Mammary epithelial cell (primary cell): ENCODE data around the gene RICTOR.

Source experiments
- EZH2 ChIP-seq: IDR thresholded peaks from 2 replicates; pipeline ENCODE4 v1.6.1; 2012; ENCODE audit warnings: low read length, inconsistent platforms, borderline replicate concordance
- TF ChIP-seq, protein P1 (sequence below), 2 donors: IDR thresholded peaks in 1 of 2; conservative IDR thresholded peaks in 1 of 2; 2 replicates each; pipeline ENCODE4 v1.5.1; 2011 to 2012; ENCODE audit warnings: inconsistent platforms in 2 of 2, low read length in 2 of 2, mild to moderate bottlenecking in 2 of 2, control low read depth in 1 of 2, low read depth in 1 of 2; ENCODE audit not compliant: insufficient read depth in 1 of 2; ENCODE audit errors: extremely low read depth in 1 of 2

DNA sequence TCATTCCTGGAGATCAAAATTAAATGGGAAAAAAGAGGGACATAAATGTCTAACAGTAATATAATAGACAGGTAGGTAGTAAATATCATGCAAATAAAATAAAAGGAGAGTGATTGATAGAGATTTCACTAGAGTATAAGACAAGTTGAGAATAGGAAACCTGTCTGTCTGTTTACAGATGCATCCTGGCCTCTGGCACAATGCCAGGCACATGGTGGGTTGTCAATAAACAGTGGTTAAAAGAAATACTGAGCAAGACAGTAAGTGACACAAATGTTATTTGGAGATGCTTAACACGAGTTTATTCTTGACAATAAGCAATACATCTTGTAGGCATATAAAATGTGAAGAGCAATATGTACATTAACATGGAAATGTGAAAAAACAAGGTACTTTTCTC is 33.3 kb downstream of the RICTOR start:
- TF ChIP-seq, protein P1, sequence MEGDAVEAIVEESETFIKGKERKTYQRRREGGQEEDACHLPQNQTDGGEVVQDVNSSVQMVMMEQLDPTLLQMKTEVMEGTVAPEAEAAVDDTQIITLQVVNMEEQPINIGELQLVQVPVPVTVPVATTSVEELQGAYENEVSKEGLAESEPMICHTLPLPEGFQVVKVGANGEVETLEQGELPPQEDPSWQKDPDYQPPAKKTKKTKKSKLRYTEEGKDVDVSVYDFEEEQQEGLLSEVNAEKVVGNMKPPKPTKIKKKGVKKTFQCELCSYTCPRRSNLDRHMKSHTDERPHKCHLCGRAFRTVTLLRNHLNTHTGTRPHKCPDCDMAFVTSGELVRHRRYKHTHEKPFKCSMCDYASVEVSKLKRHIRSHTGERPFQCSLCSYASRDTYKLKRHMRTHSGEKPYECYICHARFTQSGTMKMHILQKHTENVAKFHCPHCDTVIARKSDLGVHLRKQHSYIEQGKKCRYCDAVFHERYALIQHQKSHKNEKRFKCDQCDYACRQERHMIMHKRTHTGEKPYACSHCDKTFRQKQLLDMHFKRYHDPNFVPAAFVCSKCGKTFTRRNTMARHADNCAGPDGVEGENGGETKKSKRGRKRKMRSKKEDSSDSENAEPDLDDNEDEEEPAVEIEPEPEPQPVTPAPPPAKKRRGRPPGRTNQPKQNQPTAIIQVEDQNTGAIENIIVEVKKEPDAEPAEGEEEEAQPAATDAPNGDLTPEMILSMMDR (conservative IDR thresholded peaks at IDR 0.05 in 1 of 2, IDR thresholded peaks at IDR 0.05 in 1 of 2; ENCODE audit: extremely low read depth in 1 of 2, insufficient read depth in 1 of 2, low read depth in 1 of 2, low read length in 2 of 2) = no peak
- TF ChIP-seq EZH2 = no peak
